SK-N-SH (cell line): Measurements from ENCODE around the gene PLK3. TPM values are rescaled to one million over a fixed set of nuclear protein-coding genes. Genes with fewer than 3 reads are reported as not detected.

Experiments
- CTCF ChIA-PET: fragments of 300-600, 350-600 bp; formaldehyde crosslinking; extraction: SDS; loops from one replicate; lab custom pipeline; 2021; lab: Yijun Ruan, JAX
- POLR2A ChIA-PET: fragments of 350-600 bp; sonication (Branson Sonifier 250); formaldehyde crosslinking; extraction: SDS; loops from one replicate; lab custom pipeline; 2020; ENCODE audit warnings: antibody characterized with exemption, inconsistent platforms; lab: Yijun Ruan, JAX
- DNase-seq: peaks from one replicate; pipeline ENCODE4 v3.0.0; 2012
- H2AFZ ChIP-seq: fragments of 200-600 bp; sonication (generic); 2 replicates; pipeline ENCODE4 v1.8.1; 2016; ENCODE audit warnings: antibody characterized with exemption, mild to moderate bottlenecking, low read depth
- H3F3A ChIP-seq: fragments of 200-600 bp; sonication (generic); replicated peaks from 2 replicates; pipeline ENCODE3; 2016; ENCODE audit warnings: antibody characterized with exemption, mild to moderate bottlenecking; ENCODE audit not compliant: insufficient read depth
- H3K27ac ChIP-seq, 2 experiments: fragments of 200-500 bp in 1 of 2; fragments of 200-600 bp in 1 of 2; sonication (Bioruptor generic) in 1 of 2; sonication (generic), shearing (Covaris generic) in 1 of 2; 2 replicates each; pipeline versions ENCODE4 v1.5.1 to v1.6.1; 2014 to 2016; ENCODE audit warnings: low read depth in 2 of 2, inconsistent platforms in 1 of 2, low read length in 1 of 2, mild to moderate bottlenecking in 1 of 2, mixed read lengths in 1 of 2
- H3K27me3 ChIP-seq: fragments of 200-600 bp; sonication (generic), shearing (Covaris generic); 2 replicates; pipeline ENCODE4 v1.6.1; 2016; ENCODE audit warnings: mixed run types; ENCODE audit not compliant: insufficient read depth
- H3K36me3 ChIP-seq, 2 experiments: fragments of 200-500 bp in 1 of 2; fragments of 200-600 bp in 1 of 2; sonication (Bioruptor generic) in 1 of 2; sonication (generic) in 1 of 2; replicated peaks in 1 of 2; 2 replicates each; pipeline versions ENCODE3 to v1.5.1; 2014 to 2016; ENCODE audit warnings: low read length in 1 of 2, mild to moderate bottlenecking in 1 of 2; ENCODE audit not compliant: insufficient read depth in 2 of 2, control insufficient read depth in 1 of 2
- H3K4me1 ChIP-seq, 2 experiments: fragments of 200-500 bp in 1 of 2; fragments of 200-600 bp in 1 of 2; sonication (Bioruptor generic) in 1 of 2; sonication (generic), shearing (Covaris generic) in 1 of 2; 2 replicates each; pipeline versions ENCODE4 v1.5.1 to v1.6.1; 2014 to 2016; ENCODE audit warnings: low read depth in 1 of 2, low read length in 1 of 2, mixed run types in 1 of 2; ENCODE audit not compliant: insufficient read depth in 2 of 2, control insufficient read depth in 1 of 2
- H3K4me2 ChIP-seq: fragments of 200-600 bp; sonication (generic), shearing (Covaris generic); 2 replicates; pipeline ENCODE4 v1.6.1; 2017; ENCODE audit warnings: mixed run types
- H3K4me3 ChIP-seq, 2 experiments: fragments of 200-500 bp in 1 of 2; fragments of 200-600 bp in 1 of 2; sonication (Bioruptor generic) in 1 of 2; sonication (generic), shearing (Covaris generic) in 1 of 2; 2 replicates each; pipeline versions ENCODE4 v1.5.1 to v1.8.1; 2014 to 2016; ENCODE audit warnings: low read depth in 2 of 2, inconsistent platforms in 1 of 2, low read length in 1 of 2, mild to moderate bottlenecking in 1 of 2, mixed read lengths in 1 of 2, moderate library complexity in 1 of 2
- H3K79me2 ChIP-seq: fragments of 200-600 bp; sonication (generic); 2 replicates; pipeline ENCODE4 v1.8.1; 2017; ENCODE audit warnings: mild to moderate bottlenecking; ENCODE audit not compliant: insufficient read depth
- H3K9ac ChIP-seq: fragments of 200-600 bp; sonication (generic); 2 replicates; pipeline ENCODE4 v1.6.1; 2017; ENCODE audit warnings: mixed run types
- H3K9me2 ChIP-seq: fragments of 200-600 bp; sonication (generic); 2 replicates; pipeline ENCODE4 v1.6.1; 2017; ENCODE audit warnings: mixed run types
- H3K9me3 ChIP-seq: fragments of 200-600 bp; sonication (generic); 2 replicates; pipeline ENCODE4 v1.6.1; 2017; ENCODE audit warnings: mixed run types, mild to moderate bottlenecking, moderate library complexity
- H4K20me1 ChIP-seq: fragments of 200-600 bp; sonication (generic); 2 replicates; pipeline ENCODE4 v1.6.1; 2017; ENCODE audit warnings: mild to moderate bottlenecking, mixed run types; ENCODE audit not compliant: insufficient read depth
- CHD2 ChIP-seq: fragments of 150-350 bp; IDR thresholded peaks from 2 replicates; pipeline ENCODE4 v1.6.1; 2018; ENCODE audit warnings: low read length; ENCODE audit not compliant: partially characterized antibody
- ELF1 ChIP-seq: IDR thresholded peaks from 2 replicates; pipeline ENCODE4 v1.4.0; 2012
- FOXM1 ChIP-seq: IDR thresholded peaks from 2 replicates; pipeline ENCODE4 v1.4.0; 2012; ENCODE audit warnings: low read depth, mild to moderate bottlenecking
- GABPA ChIP-seq: IDR thresholded peaks from 2 replicates; pipeline ENCODE4 v1.4.0; 2012; ENCODE audit warnings: low read depth, mild to moderate bottlenecking
- GATA2 ChIP-seq: sonication (generic); formaldehyde crosslinking; IDR thresholded peaks from 2 replicates; pipeline ENCODE4 v1.5.0; 2020; ENCODE audit warnings: mild to moderate bottlenecking, missing genetic modification reagents
- JUND ChIP-seq: IDR thresholded peaks from 2 replicates; pipeline ENCODE4 v1.4.0; 2012
- MXI1 ChIP-seq: IDR thresholded peaks from 2 replicates; pipeline ENCODE4 v1.6.1; 2012; ENCODE audit warnings: mild to moderate bottlenecking, low read depth, low read length, improper control_type of control experiment
- NFIC ChIP-seq: IDR thresholded peaks from 2 replicates; pipeline ENCODE4 v1.4.0; 2012; ENCODE audit warnings: borderline replicate concordance
- NRF1 ChIP-seq: IDR thresholded peaks from 2 replicates; pipeline ENCODE4 v1.6.1; 2012; ENCODE audit warnings: low read depth, mild to moderate bottlenecking, low read length
- RAD21 ChIP-seq: IDR thresholded peaks from 2 replicates; pipeline ENCODE4 v1.6.1; 2012; ENCODE audit warnings: mild to moderate bottlenecking, low read length
- RCOR1 ChIP-seq: fragments of 150-350 bp; IDR thresholded peaks from 2 replicates; pipeline ENCODE4 v1.6.1; 2017; ENCODE audit warnings: antibody characterized with exemption, low read length
- TAF1 ChIP-seq: IDR thresholded peaks from 2 replicates; pipeline ENCODE4 v1.6.1; 2012; ENCODE audit warnings: low read depth, mild to moderate bottlenecking, low read length, moderate library complexity, borderline replicate concordance
- YY1 ChIP-seq: IDR thresholded peaks from 2 replicates; pipeline ENCODE4 v1.4.0; 2012; ENCODE audit warnings: low read depth, mild to moderate bottlenecking
- WGBS: methylation state at CpG from one replicate; pipeline ENCODE4 v1.1.6; 2017; ENCODE audit warnings: low lambda C conversion rate; 5-methylcytosine and 5-hydroxymethylcytosine counted together
- polyA plus RNA-seq, 3 experiments: library from polyadenylated mRNA; depleted of rRNA; stranded (reverse); fragments of >200 nt; gene quantifications; 2 replicates each; pipeline ENCODE4 v1.2.3, GENCODE V29; 2012
- TF ChIP-seq, protein P1 (sequence below): IDR thresholded peaks from 2 replicates; pipeline ENCODE4; 2012
- TF ChIP-seq, protein P2 (sequence below): IDR thresholded peaks from 2 replicates; pipeline ENCODE4 v1.6.1; 2012; ENCODE audit warnings: mild to moderate bottlenecking, low read depth, low read length, moderate library complexity
- TF ChIP-seq, protein P3 (sequence below): IDR thresholded peaks from 2 replicates; pipeline ENCODE4 v1.4.0; 2012; ENCODE audit warnings: low read depth, borderline replicate concordance

Gene PLK3
- polyA plus RNA-seq, 1 of the 3 experiments (the other 2 are of a cell fraction): 82.8 TPM

DNA sequence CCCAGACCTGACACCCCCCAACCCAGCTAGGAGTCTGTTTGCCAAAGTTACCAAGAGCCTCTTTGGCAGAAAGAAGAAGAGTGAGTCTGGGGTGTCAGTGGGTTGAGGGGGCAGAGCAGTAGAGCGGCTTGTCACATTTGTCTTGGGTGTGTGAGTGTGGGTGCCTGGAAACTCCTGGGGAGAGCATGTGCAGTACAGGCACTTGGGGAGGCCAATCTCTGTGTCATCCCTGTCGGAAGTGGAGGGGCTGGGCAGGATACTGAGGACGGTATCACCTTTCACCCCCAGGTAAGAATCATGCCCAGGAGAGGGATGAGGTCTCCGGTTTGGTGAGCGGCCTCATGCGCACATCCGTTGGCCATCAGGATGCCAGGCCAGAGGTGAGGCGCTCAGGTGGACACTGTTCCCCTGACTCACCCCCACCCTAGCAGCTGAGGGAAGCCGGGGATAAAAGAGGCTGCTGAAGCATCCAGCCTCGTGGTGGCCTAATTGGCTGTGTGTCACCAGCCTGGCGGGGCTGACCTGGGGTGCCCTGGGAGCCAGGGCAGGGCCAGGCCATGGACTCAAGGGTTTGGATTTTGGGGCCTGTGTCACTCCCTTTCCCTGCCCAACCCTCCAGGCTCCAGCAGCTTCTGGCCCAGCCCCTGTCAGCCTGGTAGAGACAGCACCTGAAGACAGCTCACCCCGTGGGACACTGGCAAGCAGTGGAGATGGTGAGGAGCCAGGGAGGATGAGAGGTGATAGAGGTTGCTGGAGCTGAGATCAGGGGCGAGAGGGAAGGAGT lies 3.3 kb downstream of the PLK3 start:
- H3K9me3 ChIP-seq: no peaks in the 10 kb centered on the region
- peaks cover 38 to 45% of the 10 kb centered on the region in 2 experiments; a peak in 3 of 4 replicates for H3K4me1 ChIP-seq
- H4K20me1 ChIP-seq: peaks cover 32% of the 10 kb centered on the region
- H2AFZ ChIP-seq: no peak overlapping the region
- TF ChIP-seq RCOR1: no peak
- TF ChIP-seq, protein P1, sequence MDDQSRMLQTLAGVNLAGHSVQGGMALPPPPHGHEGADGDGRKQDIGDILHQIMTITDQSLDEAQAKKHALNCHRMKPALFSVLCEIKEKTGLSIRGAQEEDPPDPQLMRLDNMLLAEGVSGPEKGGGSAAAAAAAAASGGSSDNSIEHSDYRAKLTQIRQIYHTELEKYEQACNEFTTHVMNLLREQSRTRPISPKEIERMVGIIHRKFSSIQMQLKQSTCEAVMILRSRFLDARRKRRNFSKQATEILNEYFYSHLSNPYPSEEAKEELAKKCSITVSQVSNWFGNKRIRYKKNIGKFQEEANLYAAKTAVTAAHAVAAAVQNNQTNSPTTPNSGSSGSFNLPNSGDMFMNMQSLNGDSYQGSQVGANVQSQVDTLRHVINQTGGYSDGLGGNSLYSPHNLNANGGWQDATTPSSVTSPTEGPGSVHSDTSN: no peak
- TF ChIP-seq FOXM1: no peak
- no peak for TF ChIP-seq NRF1
- no peak for TF ChIP-seq NFIC
- no peak for TF ChIP-seq RAD21
- TF ChIP-seq TAF1: no peak
- TF ChIP-seq GABPA: no peak
- TF ChIP-seq, protein P2, sequence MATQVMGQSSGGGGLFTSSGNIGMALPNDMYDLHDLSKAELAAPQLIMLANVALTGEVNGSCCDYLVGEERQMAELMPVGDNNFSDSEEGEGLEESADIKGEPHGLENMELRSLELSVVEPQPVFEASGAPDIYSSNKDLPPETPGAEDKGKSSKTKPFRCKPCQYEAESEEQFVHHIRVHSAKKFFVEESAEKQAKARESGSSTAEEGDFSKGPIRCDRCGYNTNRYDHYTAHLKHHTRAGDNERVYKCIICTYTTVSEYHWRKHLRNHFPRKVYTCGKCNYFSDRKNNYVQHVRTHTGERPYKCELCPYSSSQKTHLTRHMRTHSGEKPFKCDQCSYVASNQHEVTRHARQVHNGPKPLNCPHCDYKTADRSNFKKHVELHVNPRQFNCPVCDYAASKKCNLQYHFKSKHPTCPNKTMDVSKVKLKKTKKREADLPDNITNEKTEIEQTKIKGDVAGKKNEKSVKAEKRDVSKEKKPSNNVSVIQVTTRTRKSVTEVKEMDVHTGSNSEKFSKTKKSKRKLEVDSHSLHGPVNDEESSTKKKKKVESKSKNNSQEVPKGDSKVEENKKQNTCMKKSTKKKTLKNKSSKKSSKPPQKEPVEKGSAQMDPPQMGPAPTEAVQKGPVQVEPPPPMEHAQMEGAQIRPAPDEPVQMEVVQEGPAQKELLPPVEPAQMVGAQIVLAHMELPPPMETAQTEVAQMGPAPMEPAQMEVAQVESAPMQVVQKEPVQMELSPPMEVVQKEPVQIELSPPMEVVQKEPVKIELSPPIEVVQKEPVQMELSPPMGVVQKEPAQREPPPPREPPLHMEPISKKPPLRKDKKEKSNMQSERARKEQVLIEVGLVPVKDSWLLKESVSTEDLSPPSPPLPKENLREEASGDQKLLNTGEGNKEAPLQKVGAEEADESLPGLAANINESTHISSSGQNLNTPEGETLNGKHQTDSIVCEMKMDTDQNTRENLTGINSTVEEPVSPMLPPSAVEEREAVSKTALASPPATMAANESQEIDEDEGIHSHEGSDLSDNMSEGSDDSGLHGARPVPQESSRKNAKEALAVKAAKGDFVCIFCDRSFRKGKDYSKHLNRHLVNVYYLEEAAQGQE: no peak
- TF ChIP-seq JUND: no peak
- no peak for TF ChIP-seq ELF1
- TF ChIP-seq, protein P3, sequence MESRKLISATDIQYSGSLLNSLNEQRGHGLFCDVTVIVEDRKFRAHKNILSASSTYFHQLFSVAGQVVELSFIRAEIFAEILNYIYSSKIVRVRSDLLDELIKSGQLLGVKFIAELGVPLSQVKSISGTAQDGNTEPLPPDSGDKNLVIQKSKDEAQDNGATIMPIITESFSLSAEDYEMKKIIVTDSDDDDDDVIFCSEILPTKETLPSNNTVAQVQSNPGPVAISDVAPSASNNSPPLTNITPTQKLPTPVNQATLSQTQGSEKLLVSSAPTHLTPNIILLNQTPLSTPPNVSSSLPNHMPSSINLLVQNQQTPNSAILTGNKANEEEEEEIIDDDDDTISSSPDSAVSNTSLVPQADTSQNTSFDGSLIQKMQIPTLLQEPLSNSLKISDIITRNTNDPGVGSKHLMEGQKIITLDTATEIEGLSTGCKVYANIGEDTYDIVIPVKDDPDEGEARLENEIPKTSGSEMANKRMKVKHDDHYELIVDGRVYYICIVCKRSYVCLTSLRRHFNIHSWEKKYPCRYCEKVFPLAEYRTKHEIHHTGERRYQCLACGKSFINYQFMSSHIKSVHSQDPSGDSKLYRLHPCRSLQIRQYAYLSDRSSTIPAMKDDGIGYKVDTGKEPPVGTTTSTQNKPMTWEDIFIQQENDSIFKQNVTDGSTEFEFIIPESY: no peak
- TF ChIP-seq YY1: no peak
- no peak for TF ChIP-seq GATA2 (CRISPR knock-in tag)
- no peak for TF ChIP-seq MXI1
- TF ChIP-seq CHD2: no peak
- TF ChIP-seq, all 33 proteins: peak for 0
- peaks cover 63% of the 10 kb centered on the region for H3K79me2 ChIP-seq
- POLR2A ChIA-PET: interaction anchor here (1.7 kb wide), 1 partner anchor 10 kb away, joined by 6 read pairs; no protein-coding TSS in a partner anchor
- H3K9me2 ChIP-seq: no peaks in the 10 kb centered on the region
- peaks cover 41% of the 10 kb centered on the region for H3F3A ChIP-seq
- no peak for DNase-seq
- H3K36me3 ChIP-seq: peaks cover 43 to 49% of the 10 kb centered on the region in 2 experiments
- peak overlapping the region in 1 of 2 experiments; percentile 100; a peak in 2 of 4 replicates for H3K27ac ChIP-seq
- WGBS: 86% methylated on average over 12 of the region's 13 CpGs
- peak overlapping the region in 1 of 2 experiments; percentile 96; a peak in 3 of 4 replicates for H3K4me3 ChIP-seq
- H3K9ac ChIP-seq: peak overlapping the region; percentile 98
- CTCF ChIA-PET: no interaction called here
- H3K4me2 ChIP-seq: peak overlapping the region; percentile 98
- H3K27me3 ChIP-seq: no peaks in the 10 kb centered on the region
